ENCODE data around the gene RAD1. TPM values are rescaled to one million over a fixed set of nuclear protein-coding genes. Genes with fewer than 3 reads are reported as not detected.

Gene RAD1
- total and polyA plus RNA-seq, 2 donors (not counting 1 experiment from before 2014, with no cell fraction given), result 7.8 to 25.9 TPM

- POLR2A ChIA-PET, result no interaction called here
- no peaks in the 10 kb centered on the region for H3K79me2 ChIP-seq (ENCODE audit: control insufficient read depth, insufficient read depth, low read length)
- peaks cover 12 to 45% of the 10 kb centered on the region in 2 experiments for H3K36me3 ChIP-seq (replicated peaks in 1 of 2; ENCODE audit: control extremely low read depth in 1 of 2, control insufficient read depth in 1 of 2, extremely low read depth in 1 of 2, insufficient read depth in 2 of 2, low read length in 1 of 2)
- no peaks in the 10 kb centered on the region for H4K20me1 ChIP-seq (ENCODE audit: control insufficient read depth, insufficient read depth, low read length, poor library complexity, severe bottlenecking)
- CTCF ChIA-PET, result interaction anchor here (1.8 kb wide), 1 partner anchor 13 kb away, joined by 4 read pairs; no protein-coding TSS in a partner anchor
- Mint-ChIP-seq H3K4me3 (no peak overlapping the region), H3K9me3 (ENCODE audit: insufficient read depth) (no peaks in the 10 kb centered on the region), H3K27me3 (no peaks in the 10 kb centered on the region), H3K27ac (no peak overlapping the region), H3K4me1 (no peaks in the 10 kb centered on the region)
- no peaks in the 10 kb centered on the region for H3K9me3 ChIP-seq (ENCODE audit: control extremely low read depth in 1 of 3, control insufficient read depth in 2 of 3, insufficient read depth in 1 of 3, low read length in 2 of 3)
- H3K9ac ChIP-seq (ENCODE audit: low read length), result no peak overlapping the region
- ATAC-seq (ENCODE audit: low read depth) (no peak), DNase-seq (no peak)
- H3K4me1 ChIP-seq (ENCODE audit: control insufficient read depth in 2 of 2, insufficient read depth in 2 of 2, low read length in 2 of 2), result no peaks in the 10 kb centered on the region
- intact Hi-C loops (cut with micrococcal nuclease), result no loop called here
- no peaks in the 10 kb centered on the region for H3K27me3 ChIP-seq (replicated peaks in 1 of 4; ENCODE audit: control extremely low read depth in 1 of 4, control insufficient read depth in 3 of 4, insufficient read depth in 4 of 4, low read length in 3 of 4)
- no peak overlapping the region for H3K27ac ChIP-seq (ENCODE audit: low read length in 2 of 2)
- no peak overlapping the region for H2AFZ ChIP-seq (ENCODE audit: insufficient read depth, low read depth, low read length, poor library complexity, severe bottlenecking)
- TF ChIP-seq CTCF (IDR thresholded peaks at IDR 0.05), result no peak
- TF ChIP-seq EZH2 (IDR thresholded peaks at IDR 0.05; ENCODE audit: borderline replicate concordance, insufficient read depth, low read depth, low read length, poor library complexity, severe bottlenecking), result no peak
- H3K4me3 ChIP-seq (ENCODE audit: control extremely low read depth in 1 of 5, extremely low read depth in 1 of 5, insufficient read depth in 1 of 5, low read depth in 2 of 5, low read length in 4 of 5), result no peak overlapping the region
- WGBS (ENCODE audit: insufficient coverage), result no CpG with 5 or more reads among the region's 2 CpGs
- H3K4me2 ChIP-seq (replicated peaks; ENCODE audit: low read depth, low read length, poor library complexity, severe bottlenecking), result no peak overlapping the region
Observed at GRCh38 chr5:34944044-34944443, 28.7 kb upstream of the RAD1 start.

- Histone ChIP-seq H3K4me3 (ENCODE audit: control extremely low read depth in 1 of 5, extremely low read depth in 1 of 5, insufficient read depth in 1 of 5, low read depth in 2 of 5, low read length in 4 of 5) (no peak overlapping the region), H4K20me1 (ENCODE audit: control insufficient read depth, insufficient read depth, low read length, poor library complexity, severe bottlenecking) (no peaks in the 10 kb centered on the region), H2AFZ (ENCODE audit: insufficient read depth, low read depth, low read length, poor library complexity, severe bottlenecking) (no peak overlapping the region), H3K4me2 (replicated peaks; ENCODE audit: low read depth, low read length, poor library complexity, severe bottlenecking) (no peak overlapping the region), H3K27ac (ENCODE audit: low read length in 2 of 2) (no peak overlapping the region), H3K9me3 (ENCODE audit: control extremely low read depth in 1 of 3, control insufficient read depth in 2 of 3, insufficient read depth in 1 of 3, low read length in 2 of 3) (no peaks in the 10 kb centered on the region), H3K79me2 (ENCODE audit: control insufficient read depth, insufficient read depth, low read length) (no peaks in the 10 kb centered on the region), H3K36me3 (replicated peaks in 1 of 2; ENCODE audit: control extremely low read depth in 1 of 2, control insufficient read depth in 1 of 2, extremely low read depth in 1 of 2, insufficient read depth in 2 of 2, low read length in 1 of 2) (peaks cover 18 to 63% of the 10 kb centered on the region in 2 experiments), H3K27me3 (replicated peaks in 1 of 4; ENCODE audit: control extremely low read depth in 1 of 4, control insufficient read depth in 3 of 4, insufficient read depth in 4 of 4, low read length in 3 of 4) (no peaks in the 10 kb centered on the region), H3K4me1 (ENCODE audit: control insufficient read depth in 2 of 2, insufficient read depth in 2 of 2, low read length in 2 of 2) (no peaks in the 10 kb centered on the region), H3K9ac (ENCODE audit: low read length) (no peak overlapping the region)
- Mint-ChIP-seq H3K4me1 (no peaks in the 10 kb centered on the region), H3K4me3 (no peak overlapping the region), H3K27ac (no peak overlapping the region), H3K27me3 (no peaks in the 10 kb centered on the region), H3K9me3 (ENCODE audit: insufficient read depth) (no peaks in the 10 kb centered on the region)
- WGBS (ENCODE audit: insufficient coverage), result 94% methylated on average over 3 of the region's 3 CpGs
- DNase-seq, result no peak
- POLR2A ChIA-PET, result no interaction called here
- no peak for TF ChIP-seq EZH2 (IDR thresholded peaks at IDR 0.05; ENCODE audit: borderline replicate concordance, insufficient read depth, low read depth, low read length, poor library complexity, severe bottlenecking)
- no peak for TF ChIP-seq CTCF (IDR thresholded peaks at IDR 0.05)
- CTCF ChIA-PET, result no interaction called here
- intact Hi-C loops (cut with micrococcal nuclease), result no loop called here
- ATAC-seq (ENCODE audit: low read depth), result no peak
Observed at GRCh38 chr5:34941936-34942335, 26.6 kb upstream of the RAD1 start.
